OCI-LY3 (cell line): ENCODE data around the gene GJC2.

ENCODE experiments used
- H2AFZ ChIP-seq: fragments of 200-600, 300-600 bp; shearing (Covaris generic); 2 replicates; pipeline ENCODE4 v1.6.0; 2014; ENCODE audit warnings: antibody characterized with exemption, low read depth, low read length
- H3K27ac ChIP-seq: fragments of 200-600, 300-600 bp; sonication (generic); 2 replicates; pipeline ENCODE4 v1.5.1; 2014; ENCODE audit warnings: mild to moderate bottlenecking, low read length, moderate library complexity, mixed read lengths
- H3K27me3 ChIP-seq: fragments of 200-600, 300-600 bp; sonication (generic); 2 replicates; pipeline ENCODE4 v1.6.1; 2014; ENCODE audit warnings: low read depth, low read length, mixed read lengths
- H3K36me3 ChIP-seq: fragments of 200-600, 300-600 bp; sonication (generic); replicated peaks from 2 replicates; pipeline ENCODE3; 2014; ENCODE audit warnings: low read depth, low read length, mixed read lengths
- H3K4me1 ChIP-seq: fragments of 300-600, 200-600 bp; sonication (generic); 2 replicates; pipeline ENCODE4 v1.6.1; 2014; ENCODE audit warnings: low read length, mixed read lengths
- H3K4me2 ChIP-seq: fragments of 200-600, 300-600 bp; sonication (generic); 2 replicates; pipeline ENCODE4 v1.6.1; 2014; ENCODE audit warnings: low read length, mixed read lengths
- H3K4me3 ChIP-seq: fragments of 300-600, 200-600 bp; sonication (generic); 2 replicates; pipeline ENCODE4 v1.5.1; 2014; ENCODE audit warnings: antibody characterized with exemption, mild to moderate bottlenecking, low read length, moderate library complexity
- H3K79me2 ChIP-seq: fragments of 300-600, 200-600 bp; shearing (Covaris generic); 2 replicates; pipeline ENCODE4 v1.6.1; 2014; ENCODE audit warnings: mild to moderate bottlenecking, low read length, mixed read lengths
- H3K9ac ChIP-seq: fragments of 300-600, 200-600 bp; shearing (Covaris generic); 2 replicates; pipeline ENCODE4 v1.6.0; 2014; ENCODE audit warnings: mild to moderate bottlenecking, low read length, moderate library complexity
- H3K9me3 ChIP-seq: fragments of 200-600, 300-600 bp; shearing (Covaris generic); 2 replicates; pipeline ENCODE4 v1.6.1; 2014; ENCODE audit warnings: low read length, mixed read lengths; ENCODE audit not compliant: insufficient read depth
- H4K20me1 ChIP-seq: fragments of 200-600, 300-600 bp; sonication (generic); 2 replicates; pipeline ENCODE4 v1.6.1; 2016; ENCODE audit warnings: low read length, mixed read lengths; ENCODE audit not compliant: insufficient read depth
- CTCF ChIP-seq: fragments of 200-600, 300-600 bp; sonication (generic); IDR thresholded peaks from 2 replicates; pipeline ENCODE4 v1.5.1; 2014; ENCODE audit warnings: antibody characterized with exemption, low read length, low read depth
- EZH2phosphoT487 ChIP-seq: fragments of 200-600 bp; shearing (Covaris generic); IDR thresholded peaks from 2 replicates; pipeline ENCODE4 v1.6.1; 2018; ENCODE audit warnings: antibody characterized with exemption, mixed run types, low read depth

Gene GJC2

GRCh38 chr1:228149406-228150119 lies at the start of gene GJC2:
GJC2 (plus strand) TSS chr1:228149930; CDS start chr1:228157759, 7,829 bp downstream.
- Histone ChIP-seq H3K9me3 (no peaks in the 10 kb centered on the region), H3K27me3 (no peaks in the 10 kb centered on the region), H4K20me1 (peaks cover 6% of the 10 kb centered on the region; the same call in 1 of the 2 replicates), H3K4me2 (no peak within 1 kb of the TSS), H2AFZ (no peak within 1 kb of the TSS), H3K4me3 (no peak within 1 kb of the TSS), H3K9ac (no peak within 1 kb of the TSS), H3K36me3 (peaks cover 6% of the 10 kb centered on the region), H3K4me1 (no peaks in the 10 kb centered on the region), H3K79me2 (peaks cover 21% of the 10 kb centered on the region), H3K27ac (no peak within 1 kb of the TSS)
- TF ChIP-seq CTCF (no peak), EZH2phosphoT487 (no peak)

- TF ChIP-seq CTCF (no peak), EZH2phosphoT487 (no peak)
- Histone ChIP-seq H3K9ac (0 out of 2 replicates have a peak overlapping the region, but pooled peaks have one; percentile 80), H3K4me2 (peak overlapping the region; percentile 80), H3K27ac (peak overlapping the region; percentile 0; the same call in 1 of the 2 replicates), H3K27me3 (no peaks in the 10 kb centered on the region), H3K79me2 (peaks cover 62% of the 10 kb centered on the region), H2AFZ (no peak overlapping the region), H3K4me3 (peak overlapping the region; percentile 87), H3K36me3 (peaks cover 45% of the 10 kb centered on the region), H3K9me3 (no peaks in the 10 kb centered on the region), H3K4me1 (peaks cover 17% of the 10 kb centered on the region), H4K20me1 (peaks cover 50% of the 10 kb centered on the region)
These were observed 48.7 kb upstream of the GJC2 start for GRCh38 chr1:228100822-228101613.

GRCh38 chr1:228101614-228101993 lies 48.1 kb upstream of the GJC2 start:
- H2AFZ ChIP-seq, result no peak overlapping the region
- peak overlapping the region; percentile 80 for H3K9ac ChIP-seq
- H4K20me1 ChIP-seq, result peaks cover 44% of the 10 kb centered on the region
- H3K4me3 ChIP-seq, result peak overlapping the region; percentile 87
- H3K36me3 ChIP-seq, result peaks cover 43% of the 10 kb centered on the region
- H3K27ac ChIP-seq, result peak overlapping the region; percentile 0; the same call in 1 of the 2 replicates
- no peak for TF ChIP-seq CTCF
- TF ChIP-seq EZH2phosphoT487, result no peak
- H3K4me2 ChIP-seq, result peak overlapping the region; percentile 80
- H3K27me3 ChIP-seq, result no peaks in the 10 kb centered on the region
- H3K9me3 ChIP-seq, result no peaks in the 10 kb centered on the region
- H3K4me1 ChIP-seq, result peaks cover 17% of the 10 kb centered on the region
- H3K79me2 ChIP-seq, result peaks cover 56% of the 10 kb centered on the region
